Liver (tissue), 2 donors: ENCODE results near the gene SEZ6L.

Source experiments
- RAD21 ChIP-seq, 2 donors: IDR thresholded peaks; 2 replicates each; pipeline ENCODE4 v1.6.1; 2016; ENCODE audit warnings: antibody characterized with exemption in 2 of 2, mild to moderate bottlenecking in 2 of 2
- RXRA ChIP-seq, 2 donors: IDR thresholded peaks; 2 replicates each; pipeline ENCODE4 v1.6.1; 2017 to 2018; ENCODE audit warnings: antibody characterized with exemption in 2 of 2, mild to moderate bottlenecking in 1 of 2
- donor health status: healthy.

GRCh38 chr22:26328221-26328620 lies 159.0 kb downstream of the SEZ6L start:
- TF ChIP-seq RAD21 (IDR thresholded peaks at IDR 0.05) (no peak), RXRA (IDR thresholded peaks at IDR 0.05) (no peak)
